Astrocyte (in vitro differentiated cells and primary cell): ENCODE data around the gene NPTN. TPM values are rescaled to one million over a fixed set of nuclear protein-coding genes. Genes with fewer than 3 reads are reported as not detected.
"Not testable (repeated sequence)": the region's sequence is repeated elsewhere in the genome, so short reads cannot be mapped to it uniquely, and the experiment has no call there.

Experiments used
- DNase-seq: peaks from one replicate; pipeline ENCODE4 v3.0.0-alpha.2; 2010; ENCODE audit warnings: low read depth
- FAIRE-seq: peaks from 2 replicates; lab custom pipeline; 2011; peaks lifted over from hg19 to GRCh38; lab: Jason Lieb, UNC
- H2AFZ ChIP-seq: 2 replicates; pipeline ENCODE4 v1.6.0; 2012; ENCODE audit warnings: low read depth, low read length, inconsistent platforms
- H3K27ac ChIP-seq: 2 replicates; pipeline ENCODE4 v1.5.1; 2011; ENCODE audit warnings: low read depth, low read length, inconsistent platforms
- H3K27me3 ChIP-seq: 2 replicates; pipeline ENCODE4 v1.6.0; 2011; ENCODE audit warnings: low read length, inconsistent platforms; ENCODE audit not compliant: insufficient read depth
- H3K36me3 ChIP-seq: 2 replicates; pipeline ENCODE4 v1.5.1; 2011; ENCODE audit warnings: low read length, inconsistent platforms; ENCODE audit not compliant: insufficient read depth
- H3K4me1 ChIP-seq: 2 replicates; pipeline ENCODE4 v1.5.1; 2011; ENCODE audit warnings: low read length, inconsistent platforms; ENCODE audit not compliant: insufficient read depth
- H3K4me2 ChIP-seq: 2 replicates; pipeline ENCODE4 v1.6.0; 2012; ENCODE audit warnings: low read length, inconsistent platforms
- H3K4me3 ChIP-seq: 2 replicates; pipeline ENCODE4 v1.5.1; 2011; ENCODE audit warnings: low read depth, mild to moderate bottlenecking, low read length, inconsistent platforms; ENCODE audit not compliant: insufficient read depth
- H3K79me2 ChIP-seq: 2 replicates; pipeline ENCODE4 v1.6.0; 2012; ENCODE audit warnings: mild to moderate bottlenecking, low read length, inconsistent platforms; ENCODE audit not compliant: insufficient read depth
- H3K9ac ChIP-seq: 2 replicates; pipeline ENCODE4 v1.6.0; 2012; ENCODE audit warnings: mild to moderate bottlenecking, low read length, inconsistent platforms
- H3K9me3 ChIP-seq: 2 replicates; pipeline ENCODE4 v1.5.1; 2012; ENCODE audit warnings: low read depth, mild to moderate bottlenecking, low read length, inconsistent platforms; ENCODE audit not compliant: insufficient read depth
- H4K20me1 ChIP-seq: 2 replicates; pipeline ENCODE4 v1.6.0; 2012; ENCODE audit warnings: low read length, inconsistent platforms; ENCODE audit not compliant: insufficient read depth
- H3K27ac Mint-ChIP-seq: one replicate; pipeline ENCODE4 v1.8.0; 2021; ENCODE audit warnings: mild to moderate bottlenecking, mixed read lengths; ENCODE audit not compliant: unreplicated experiment
- H3K27me3 Mint-ChIP-seq: one replicate; pipeline ENCODE4 v1.8.0; 2021; ENCODE audit warnings: low read depth, mixed read lengths; ENCODE audit not compliant: unreplicated experiment
- H3K36me3 Mint-ChIP-seq: one replicate; pipeline ENCODE4 v1.8.0; 2021; ENCODE audit warnings: low read depth, mixed read lengths; ENCODE audit not compliant: unreplicated experiment
- H3K4me1 Mint-ChIP-seq: one replicate; pipeline ENCODE4 v1.8.0; 2021; ENCODE audit warnings: low read depth, mixed read lengths; ENCODE audit not compliant: unreplicated experiment
- H3K4me3 Mint-ChIP-seq: one replicate; pipeline ENCODE4 v1.8.0; 2021; ENCODE audit warnings: mild to moderate bottlenecking, moderate library complexity, mixed read lengths; ENCODE audit not compliant: unreplicated experiment
- H3K9me3 Mint-ChIP-seq: one replicate; pipeline ENCODE4 v1.8.0; 2021; ENCODE audit warnings: mild to moderate bottlenecking, mixed read lengths; ENCODE audit not compliant: unreplicated experiment
- CTCF ChIP-seq: IDR thresholded peaks from 2 replicates; pipeline ENCODE4 v1.5.1; 2011; ENCODE audit warnings: low read depth, mild to moderate bottlenecking, inconsistent platforms, low read length, moderate library complexity; ENCODE audit not compliant: insufficient read depth
- EZH2 ChIP-seq: IDR thresholded peaks from 2 replicates; pipeline ENCODE4 v1.6.1; 2012; ENCODE audit warnings: mild to moderate bottlenecking, low read length, inconsistent platforms; ENCODE audit not compliant: insufficient read depth
- total RNA-seq: library from RNA; stranded (reverse); gene quantifications from 2 replicates; pipeline ENCODE4 v1.2.1, GENCODE V29; 2021

Gene NPTN
- total RNA-seq, 1 donor from 2014 or later = 281 TPM

GRCh38 chr15:73550190-73550589 lies 83.0 kb downstream of the NPTN start:
- Histone ChIP-seq H4K20me1 (peaks cover 5% of the 10 kb centered on the region), H3K27me3 (no peaks in the 10 kb centered on the region), H3K4me2 (no peak overlapping the region), H3K9me3 (no peaks in the 10 kb centered on the region), H3K27ac (no peak overlapping the region), H3K36me3 (peaks cover 5% of the 10 kb centered on the region), H3K4me1 (no peaks in the 10 kb centered on the region), H3K79me2 (no peaks in the 10 kb centered on the region), H3K9ac (no peak overlapping the region), H3K4me3 (no peak overlapping the region), H2AFZ (no peak overlapping the region)
- FAIRE-seq (no peak), DNase-seq (no peak)
- Mint-ChIP-seq H3K27me3 (no peaks in the 10 kb centered on the region), H3K4me1 (no peaks in the 10 kb centered on the region), H3K4me3 (no peak overlapping the region), H3K27ac (no peak overlapping the region), H3K9me3 (no peaks in the 10 kb centered on the region), H3K36me3 (peaks cover 2% of the 10 kb centered on the region)
- TF ChIP-seq CTCF (no peak), EZH2 (no peak)

- H3K9ac ChIP-seq, H3K36me3 Mint-ChIP-seq, H3K4me2 ChIP-seq, H3K27me3 ChIP-seq, H3K4me3 ChIP-seq, H3K27ac ChIP-seq, H3K4me1 ChIP-seq, DNase-seq, H3K4me1 Mint-ChIP-seq, H3K4me3 Mint-ChIP-seq, H3K9me3 ChIP-seq, H3K79me2 ChIP-seq, H2AFZ ChIP-seq, H3K36me3 ChIP-seq, FAIRE-seq, H3K27me3 Mint-ChIP-seq, H4K20me1 ChIP-seq, H3K27ac Mint-ChIP-seq, H3K9me3 Mint-ChIP-seq: not testable (repeated sequence)
These were observed 84.3 kb downstream of the NPTN start for GRCh38 chr15:73548925-73549324.

GRCh38 chr15:73541479-73541878 lies 91.7 kb downstream of the NPTN start:
- Mint-ChIP-seq H3K4me3 (no peak overlapping the region), H3K27ac (no peak overlapping the region), H3K27me3 (no peaks in the 10 kb centered on the region), H3K36me3 (no peaks in the 10 kb centered on the region), H3K9me3 (no peaks in the 10 kb centered on the region), H3K4me1 (no peaks in the 10 kb centered on the region)
- no peak overlapping the region for H2AFZ ChIP-seq
- H4K20me1 ChIP-seq = no peaks in the 10 kb centered on the region
- no peaks in the 10 kb centered on the region for H3K4me1 ChIP-seq
- H3K79me2 ChIP-seq = no peaks in the 10 kb centered on the region
- H3K9me3 ChIP-seq = no peaks in the 10 kb centered on the region
- no peak overlapping the region for H3K9ac ChIP-seq
- no peak overlapping the region for H3K4me3 ChIP-seq
- H3K4me2 ChIP-seq = no peak overlapping the region
- FAIRE-seq (no peak), DNase-seq (no peak)
- H3K36me3 ChIP-seq = no peaks in the 10 kb centered on the region
- TF ChIP-seq EZH2 (no peak), CTCF (no peak)
- H3K27me3 ChIP-seq = no peaks in the 10 kb centered on the region
- no peak overlapping the region for H3K27ac ChIP-seq
